ENCODE data around the gene PEAK1. TPM values are rescaled to one million over a fixed set of nuclear protein-coding genes. Genes with fewer than 3 reads are reported as not detected.

Gene PEAK1
- total RNA-seq, 1 experiment from 2014 or later: 18.4 TPM

DNA sequence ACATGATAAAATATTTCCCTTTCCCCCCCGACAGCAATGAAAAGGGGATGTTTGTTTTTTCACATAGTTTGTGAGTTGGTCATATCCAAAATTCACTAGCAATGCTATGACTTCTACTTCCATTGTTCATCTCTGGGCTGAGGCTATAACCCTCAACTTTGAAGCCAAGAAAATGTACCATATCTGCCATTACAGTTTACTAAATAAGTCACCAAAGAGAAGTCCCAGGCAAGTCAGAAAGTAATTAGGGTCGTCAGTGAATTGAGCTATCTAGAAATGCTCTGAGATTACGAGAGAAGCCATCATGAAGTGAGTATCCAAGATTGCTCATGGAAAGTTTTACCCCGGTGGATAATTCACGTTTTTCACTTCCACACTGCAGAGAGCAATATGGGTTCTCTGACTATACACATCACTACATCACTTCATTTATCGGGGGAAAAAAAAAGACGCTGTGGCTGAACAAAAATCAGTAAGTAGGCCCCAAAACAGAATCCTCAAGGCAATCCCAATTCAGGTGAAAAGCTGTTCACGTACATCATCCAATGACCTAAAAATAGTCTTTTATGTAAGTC, 1.4 kb downstream of the PEAK1 start:
- Mint-ChIP-seq H3K4me1 (ENCODE audit: low read depth, unreplicated experiment) (peaks cover 8% of the 10 kb centered on the region), H3K36me3 (ENCODE audit: insufficient read depth, unreplicated experiment) (peaks cover 16% of the 10 kb centered on the region), H3K4me3 (ENCODE audit: unreplicated experiment) (peak overlapping the region; percentile 94), H3K27ac (ENCODE audit: unreplicated experiment) (peak overlapping the region; percentile 92), H3K27me3 (ENCODE audit: insufficient read depth, unreplicated experiment) (no peaks in the 10 kb centered on the region), H3K9me3 (ENCODE audit: unreplicated experiment) (no peaks in the 10 kb centered on the region)
- Histone ChIP-seq H3K9me3 (no peaks in the 10 kb centered on the region), H3K4me1 (peaks cover 17% of the 10 kb centered on the region), H3K4me3 (ENCODE audit: low read depth, low read length) (peak overlapping the region; percentile 93), H3K27me3 (replicated peaks; ENCODE audit: control insufficient read depth, insufficient read depth, low read length) (no peaks in the 10 kb centered on the region), H3K36me3 (ENCODE audit: control insufficient read depth, insufficient read depth, low read length) (no peaks in the 10 kb centered on the region; the same call in 1 of the 2 replicates)
- ChIA-PET CTCF (interaction anchor here (0.6 to 3.1 kb wide), 2 partner anchors 125 to 1497 kb away, joined by 4 to 19 read pairs; no protein-coding TSS in a partner anchor), POLR2A (no interaction called here)
- intact Hi-C loops (cut with micrococcal nuclease; ENCODE audit: unreplicated experiment): no loop called here
- BruUV-seq (replicated peaks): no TSS peak
- DNase-seq: no peak
- TF ChIP-seq, protein P1, sequence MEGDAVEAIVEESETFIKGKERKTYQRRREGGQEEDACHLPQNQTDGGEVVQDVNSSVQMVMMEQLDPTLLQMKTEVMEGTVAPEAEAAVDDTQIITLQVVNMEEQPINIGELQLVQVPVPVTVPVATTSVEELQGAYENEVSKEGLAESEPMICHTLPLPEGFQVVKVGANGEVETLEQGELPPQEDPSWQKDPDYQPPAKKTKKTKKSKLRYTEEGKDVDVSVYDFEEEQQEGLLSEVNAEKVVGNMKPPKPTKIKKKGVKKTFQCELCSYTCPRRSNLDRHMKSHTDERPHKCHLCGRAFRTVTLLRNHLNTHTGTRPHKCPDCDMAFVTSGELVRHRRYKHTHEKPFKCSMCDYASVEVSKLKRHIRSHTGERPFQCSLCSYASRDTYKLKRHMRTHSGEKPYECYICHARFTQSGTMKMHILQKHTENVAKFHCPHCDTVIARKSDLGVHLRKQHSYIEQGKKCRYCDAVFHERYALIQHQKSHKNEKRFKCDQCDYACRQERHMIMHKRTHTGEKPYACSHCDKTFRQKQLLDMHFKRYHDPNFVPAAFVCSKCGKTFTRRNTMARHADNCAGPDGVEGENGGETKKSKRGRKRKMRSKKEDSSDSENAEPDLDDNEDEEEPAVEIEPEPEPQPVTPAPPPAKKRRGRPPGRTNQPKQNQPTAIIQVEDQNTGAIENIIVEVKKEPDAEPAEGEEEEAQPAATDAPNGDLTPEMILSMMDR (IDR thresholded peaks at IDR 0.05; ENCODE audit: insufficient read depth in 1 of 2, low read depth in 1 of 2, low read length in 1 of 2, severe bottlenecking in 1 of 2, unreplicated experiment in 1 of 2): no peak

DNA sequence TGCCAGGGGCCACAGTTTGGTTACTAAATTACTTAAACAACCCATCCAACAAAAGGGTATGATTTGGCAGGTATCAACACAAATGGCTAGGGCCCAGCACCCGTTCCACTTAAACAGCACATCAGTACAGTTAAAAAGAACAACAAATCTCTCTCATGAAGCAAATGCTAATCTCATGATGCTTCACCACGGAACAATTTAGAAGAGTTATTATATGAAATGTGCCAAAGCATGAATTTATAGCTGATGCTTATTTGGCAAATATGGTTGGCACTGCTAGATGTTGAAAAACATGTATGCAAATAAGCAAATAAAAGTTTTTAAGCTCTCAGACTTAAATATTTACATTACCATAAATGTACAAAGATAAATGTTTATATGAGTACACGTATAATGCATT, 2.3 kb downstream of the PEAK1 start:
- peaks cover 16% of the 10 kb centered on the region for H3K36me3 Mint-ChIP-seq (ENCODE audit: insufficient read depth, unreplicated experiment)
- TF ChIP-seq, protein P1 (IDR thresholded peaks at IDR 0.05; ENCODE audit: insufficient read depth in 1 of 2, low read depth in 1 of 2, low read length in 1 of 2, severe bottlenecking in 1 of 2, unreplicated experiment in 1 of 2): no peak
- DNase-seq: no peak
- H3K4me3 Mint-ChIP-seq (ENCODE audit: unreplicated experiment): peak overlapping the region; percentile 4
- Histone ChIP-seq H3K27me3 (replicated peaks; ENCODE audit: control insufficient read depth, insufficient read depth, low read length) (no peaks in the 10 kb centered on the region), H3K9me3 (no peaks in the 10 kb centered on the region), H3K36me3 (ENCODE audit: control insufficient read depth, insufficient read depth, low read length) (no peaks in the 10 kb centered on the region; the same call in 1 of the 2 replicates), H3K4me1 (peaks cover 17% of the 10 kb centered on the region), H3K4me3 (ENCODE audit: low read depth, low read length) (no peak overlapping the region)
- H3K27ac Mint-ChIP-seq (ENCODE audit: unreplicated experiment): no peak overlapping the region
- intact Hi-C loops (cut with micrococcal nuclease; ENCODE audit: unreplicated experiment): no loop called here
- BruUV-seq (replicated peaks): no TSS peak
- H3K27me3 Mint-ChIP-seq (ENCODE audit: insufficient read depth, unreplicated experiment): no peaks in the 10 kb centered on the region
- H3K9me3 Mint-ChIP-seq (ENCODE audit: unreplicated experiment): no peaks in the 10 kb centered on the region
- ChIA-PET POLR2A (no interaction called here), CTCF (interaction anchor here (3.1 kb wide), 1 partner anchor 126 kb away, joined by 19 read pairs; no protein-coding TSS in a partner anchor)
- H3K4me1 Mint-ChIP-seq (ENCODE audit: low read depth, unreplicated experiment): peaks cover 8% of the 10 kb centered on the region

DNA sequence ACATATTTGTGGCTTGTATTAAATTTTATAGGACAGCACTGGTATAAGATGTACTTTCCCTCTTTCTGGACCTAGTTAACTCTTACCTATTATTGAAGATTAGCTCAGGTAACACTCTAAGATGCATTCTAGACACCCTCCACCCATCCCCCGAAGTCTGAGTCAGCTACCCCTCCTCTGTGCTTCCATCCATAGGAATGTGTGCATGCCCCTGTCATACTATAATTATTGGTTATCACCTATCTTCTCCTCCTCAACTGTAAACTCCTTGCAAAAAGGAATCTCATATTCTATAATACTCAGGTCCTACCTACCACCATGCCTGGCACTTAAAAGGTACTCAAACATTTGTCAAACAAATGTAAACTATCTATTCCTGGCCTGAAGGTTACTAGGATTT, 3.0 kb downstream of the PEAK1 start:
- DNase-seq: peak in 1 of 2 experiments; percentile 17
- Histone ChIP-seq H3K36me3 (ENCODE audit: control insufficient read depth, insufficient read depth, low read length) (no peaks in the 10 kb centered on the region; the same call in 1 of the 2 replicates), H3K9me3 (no peaks in the 10 kb centered on the region), H3K27me3 (replicated peaks; ENCODE audit: control insufficient read depth, insufficient read depth, low read length) (no peaks in the 10 kb centered on the region), H3K4me1 (peaks cover 17% of the 10 kb centered on the region), H3K4me3 (ENCODE audit: low read depth, low read length) (no peak overlapping the region)
- TF ChIP-seq, protein P1 (IDR thresholded peaks at IDR 0.05; ENCODE audit: insufficient read depth in 1 of 2, low read depth in 1 of 2, low read length in 1 of 2, severe bottlenecking in 1 of 2, unreplicated experiment in 1 of 2): no peak
- H3K4me1 Mint-ChIP-seq (ENCODE audit: low read depth, unreplicated experiment): peaks cover 14% of the 10 kb centered on the region
- no TSS peak for BruUV-seq (replicated peaks)
- H3K36me3 Mint-ChIP-seq (ENCODE audit: insufficient read depth, unreplicated experiment): peaks cover 16% of the 10 kb centered on the region
- ChIA-PET CTCF (interaction anchor here (3.1 kb wide), 1 partner anchor 126 kb away, joined by 19 read pairs; no protein-coding TSS in a partner anchor), POLR2A (no interaction called here)
- H3K9me3 Mint-ChIP-seq (ENCODE audit: unreplicated experiment): no peaks in the 10 kb centered on the region
- no peaks in the 10 kb centered on the region for H3K27me3 Mint-ChIP-seq (ENCODE audit: insufficient read depth, unreplicated experiment)
- H3K27ac Mint-ChIP-seq (ENCODE audit: unreplicated experiment): no peak overlapping the region
- intact Hi-C loops (cut with micrococcal nuclease; ENCODE audit: unreplicated experiment): no loop called here
- H3K4me3 Mint-ChIP-seq (ENCODE audit: unreplicated experiment): peak overlapping the region; percentile 4
